ENCODE results near the gene OR1G1.
"Not testable (repeated sequence)": the region's sequence is repeated elsewhere in the genome, so short reads cannot be mapped to it uniquely, and the experiment has no call there.

Gene OR1G1

DNA sequence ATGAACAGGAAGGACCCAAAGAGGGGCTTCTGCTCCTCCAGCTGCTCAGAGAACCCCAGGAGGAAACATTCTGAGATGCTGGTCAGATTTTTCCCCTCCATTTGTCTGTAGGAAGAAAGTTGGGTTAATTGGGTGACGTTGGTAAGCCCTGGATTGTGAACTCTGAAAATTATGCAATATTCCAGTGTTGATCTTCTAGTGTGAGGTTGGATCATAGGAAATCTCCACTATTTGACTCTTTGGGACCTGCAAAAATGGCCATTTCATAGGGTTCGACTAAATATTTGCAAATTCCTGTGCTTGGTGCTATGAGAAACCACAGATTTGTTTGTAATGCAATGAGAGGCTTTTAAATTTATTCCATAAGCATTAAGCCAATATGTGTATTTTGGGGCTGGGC, at the start of gene OR1G1:
Gene OR1G1, minus strand, starts transcription at position 101 of the 400 bp plus-strand sequence. Its CDS starts 0 bp downstream, at position 101.
- DNase-seq, result no peak

DNA sequence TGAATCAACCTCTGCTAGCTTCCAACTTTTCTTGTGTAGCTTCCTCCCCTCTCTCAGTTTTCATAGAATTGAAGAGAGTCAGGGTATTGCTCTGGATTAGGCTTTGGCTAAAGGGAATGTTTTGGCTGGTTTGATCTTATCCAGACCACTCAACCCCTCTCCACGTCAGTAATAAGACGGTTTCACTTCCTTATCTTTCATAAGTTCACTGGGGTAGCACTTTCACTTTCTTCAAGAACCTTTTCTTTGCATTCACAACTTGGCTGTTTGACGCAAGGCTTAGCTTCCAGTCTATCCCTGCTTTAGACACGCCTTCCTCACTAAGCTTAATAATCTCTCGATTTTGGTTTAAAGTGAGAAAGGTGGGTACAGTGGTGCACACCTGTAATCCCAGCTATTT, 40.2 kb upstream of the OR1G1 start:
- DNase-seq, result no peak

DNA sequence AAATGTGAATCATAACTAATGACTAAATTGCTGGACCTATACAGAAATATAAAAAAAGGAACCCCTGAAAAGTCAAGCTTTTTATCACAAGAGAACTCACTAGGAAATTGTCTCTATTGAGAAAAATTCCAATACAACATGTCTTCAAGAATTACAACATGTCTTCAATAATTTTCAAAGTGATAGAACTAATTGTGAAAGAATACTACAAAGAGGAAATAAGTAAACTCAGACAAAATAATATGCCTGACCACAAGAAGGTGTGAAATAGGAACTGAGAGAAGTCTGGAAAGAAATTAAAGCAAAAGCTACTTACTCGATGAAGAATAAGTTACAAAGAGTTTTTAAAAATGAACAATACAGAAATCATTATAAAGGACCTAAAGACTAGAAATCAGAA, 29.9 kb upstream of the OR1G1 start:
- DNase-seq, result no peak

DNA sequence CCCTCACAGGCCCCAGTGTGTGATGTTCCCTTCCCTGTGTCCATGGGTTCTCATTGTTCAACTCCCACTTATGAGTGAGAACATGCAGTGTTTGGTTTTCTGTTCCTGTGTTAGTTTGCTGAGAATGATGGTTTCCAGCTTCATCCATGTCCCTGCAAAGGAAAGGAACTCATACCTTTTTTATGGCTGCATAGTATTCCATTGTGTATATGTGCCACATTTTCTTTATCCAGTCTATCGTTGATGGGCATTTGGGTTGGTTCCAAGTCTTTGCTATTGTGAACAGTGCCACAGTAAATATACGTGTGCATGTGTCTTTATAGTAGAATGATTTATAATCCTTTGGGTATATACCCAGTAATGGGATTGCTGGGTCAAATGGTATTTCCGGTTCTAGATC, 10.1 kb upstream of the OR1G1 start:
- DNase-seq, result not testable (repeated sequence)

DNA sequence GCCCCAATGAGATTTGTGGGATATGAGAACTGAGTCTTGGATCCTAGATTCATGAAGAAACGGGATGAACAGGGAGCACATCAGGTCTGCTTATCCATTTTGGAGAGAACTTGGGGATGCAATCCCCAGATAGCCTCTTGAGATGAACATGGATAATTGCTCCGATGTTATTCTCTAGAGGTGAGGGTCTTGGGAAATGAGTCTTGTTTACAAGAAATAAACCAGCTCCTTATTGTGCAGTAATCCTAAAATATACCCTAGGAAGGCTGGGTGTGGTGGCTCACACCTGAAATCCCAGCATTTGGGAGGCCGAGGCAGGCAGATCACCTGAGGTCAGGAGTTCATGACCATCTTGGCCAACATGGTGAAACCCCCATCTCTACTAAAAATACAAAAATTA, 23.0 kb downstream of the OR1G1 start, which contains the start of gene OR1D2:
Gene OR1D2, minus strand, starts transcription at position 101 of the 400 bp plus-strand sequence. CDS start 11,426 bp downstream, outside the sequence.
- no peak for DNase-seq

Data from activated CD8-positive, alpha-beta memory T cell treated with anti-CD3 and anti-CD28 coated beads, Interleukin-2, amount 50 U/mL, for 4 hours (primary cell).